Measurements from ENCODE around the gene FOXN3. TPM values are rescaled to one million over a fixed set of nuclear protein-coding genes. Genes with fewer than 3 reads are reported as not detected.

FOXN3 gene
- total RNA-seq, 4 donors from 2014 or later = 129 to 213 (median 163) TPM

- Histone ChIP-seq H3K27me3 (no peaks in the 10 kb centered on the region), H3K9me3 (no peaks in the 10 kb centered on the region), H3K27ac (peak overlapping the region; percentile 8 to 53 (median 16)), H3K4me3 (no peak overlapping the region), H3K4me1 (peaks cover 0 to 36% (median 0%) of the 10 kb centered on the region in 4 donors), H3K36me3 (peaks cover 0 to 2% (median 0%) of the 10 kb centered on the region in 3 donors)
- no peak for DNase-seq
- TF ChIP-seq, protein P1, sequence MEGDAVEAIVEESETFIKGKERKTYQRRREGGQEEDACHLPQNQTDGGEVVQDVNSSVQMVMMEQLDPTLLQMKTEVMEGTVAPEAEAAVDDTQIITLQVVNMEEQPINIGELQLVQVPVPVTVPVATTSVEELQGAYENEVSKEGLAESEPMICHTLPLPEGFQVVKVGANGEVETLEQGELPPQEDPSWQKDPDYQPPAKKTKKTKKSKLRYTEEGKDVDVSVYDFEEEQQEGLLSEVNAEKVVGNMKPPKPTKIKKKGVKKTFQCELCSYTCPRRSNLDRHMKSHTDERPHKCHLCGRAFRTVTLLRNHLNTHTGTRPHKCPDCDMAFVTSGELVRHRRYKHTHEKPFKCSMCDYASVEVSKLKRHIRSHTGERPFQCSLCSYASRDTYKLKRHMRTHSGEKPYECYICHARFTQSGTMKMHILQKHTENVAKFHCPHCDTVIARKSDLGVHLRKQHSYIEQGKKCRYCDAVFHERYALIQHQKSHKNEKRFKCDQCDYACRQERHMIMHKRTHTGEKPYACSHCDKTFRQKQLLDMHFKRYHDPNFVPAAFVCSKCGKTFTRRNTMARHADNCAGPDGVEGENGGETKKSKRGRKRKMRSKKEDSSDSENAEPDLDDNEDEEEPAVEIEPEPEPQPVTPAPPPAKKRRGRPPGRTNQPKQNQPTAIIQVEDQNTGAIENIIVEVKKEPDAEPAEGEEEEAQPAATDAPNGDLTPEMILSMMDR (IDR thresholded peaks at IDR 0.05) = no peak
- no peak for TF ChIP-seq POLR2A (IDR thresholded peaks at IDR 0.05)
Measured at GRCh38 chr14:89339158-89339557, 77.9 kb downstream of the FOXN3 start.

DNA sequence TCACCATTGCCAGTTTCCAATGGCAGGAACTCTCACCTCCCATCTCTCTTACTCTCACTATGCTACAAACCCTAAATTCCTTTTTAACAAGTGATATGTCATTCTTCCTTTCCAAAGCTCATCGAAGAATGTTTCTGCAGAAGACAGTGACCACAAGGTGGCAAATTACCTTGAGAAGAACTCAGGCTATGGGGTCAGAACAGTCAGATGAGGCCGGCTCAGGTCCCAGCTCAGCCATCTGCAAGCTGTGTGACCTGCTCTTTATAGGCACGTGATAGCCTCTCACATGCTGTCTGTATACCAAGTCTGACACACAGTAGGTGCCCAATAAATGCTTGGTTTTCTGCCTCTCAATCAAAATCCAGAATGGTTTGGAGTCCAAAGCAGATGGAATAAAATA is 80.7 kb downstream of the FOXN3 start:
- H3K4me1 ChIP-seq = peaks cover 0 to 36% (median 0%) of the 10 kb centered on the region in 4 donors
- no peak overlapping the region for H3K4me3 ChIP-seq
- H3K9me3 ChIP-seq = no peaks in the 10 kb centered on the region
- TF ChIP-seq, protein P1 (IDR thresholded peaks at IDR 0.05) = peak; percentile 23 to 35 (median 28)
- no peak for TF ChIP-seq POLR2A (IDR thresholded peaks at IDR 0.05)
- DNase-seq = peak in 2 of 3 donors; percentile 25 to 55
- no peaks in the 10 kb centered on the region for H3K27me3 ChIP-seq
- H3K36me3 ChIP-seq = peaks cover 0 to 4% (median 0%) of the 10 kb centered on the region in 3 donors
- H3K27ac ChIP-seq = no peak overlapping the region

- H3K9me3 ChIP-seq = no peaks in the 10 kb centered on the region
- peaks cover 0 to 4% (median 0%) of the 10 kb centered on the region in 3 donors for H3K36me3 ChIP-seq
- peaks cover 0 to 6% (median 0%) of the 10 kb centered on the region in 4 donors for H3K4me1 ChIP-seq
- no peak for DNase-seq
- TF ChIP-seq POLR2A (IDR thresholded peaks at IDR 0.05) = no peak
- TF ChIP-seq, protein P1 (IDR thresholded peaks at IDR 0.05) = no peak
- H3K27me3 ChIP-seq = no peaks in the 10 kb centered on the region
- no peak overlapping the region for H3K27ac ChIP-seq
- no peak overlapping the region for H3K4me3 ChIP-seq
Measured at GRCh38 chr14:89332031-89332430, 85.0 kb downstream of the FOXN3 start.

GRCh38 chr14:89331398-89331797 is 85.6 kb downstream of the FOXN3 start:
- peaks cover 0 to 4% (median 0%) of the 10 kb centered on the region in 4 donors for H3K4me1 ChIP-seq
- H3K27me3 ChIP-seq = no peaks in the 10 kb centered on the region
- no peak for DNase-seq
- no peak overlapping the region for H3K27ac ChIP-seq
- TF ChIP-seq POLR2A (IDR thresholded peaks at IDR 0.05) = no peak
- TF ChIP-seq, protein P1 (IDR thresholded peaks at IDR 0.05) = no peak
- no peaks in the 10 kb centered on the region for H3K9me3 ChIP-seq
- H3K4me3 ChIP-seq = no peak overlapping the region
- H3K36me3 ChIP-seq = peaks cover 0 to 4% (median 0%) of the 10 kb centered on the region in 3 donors

DNA sequence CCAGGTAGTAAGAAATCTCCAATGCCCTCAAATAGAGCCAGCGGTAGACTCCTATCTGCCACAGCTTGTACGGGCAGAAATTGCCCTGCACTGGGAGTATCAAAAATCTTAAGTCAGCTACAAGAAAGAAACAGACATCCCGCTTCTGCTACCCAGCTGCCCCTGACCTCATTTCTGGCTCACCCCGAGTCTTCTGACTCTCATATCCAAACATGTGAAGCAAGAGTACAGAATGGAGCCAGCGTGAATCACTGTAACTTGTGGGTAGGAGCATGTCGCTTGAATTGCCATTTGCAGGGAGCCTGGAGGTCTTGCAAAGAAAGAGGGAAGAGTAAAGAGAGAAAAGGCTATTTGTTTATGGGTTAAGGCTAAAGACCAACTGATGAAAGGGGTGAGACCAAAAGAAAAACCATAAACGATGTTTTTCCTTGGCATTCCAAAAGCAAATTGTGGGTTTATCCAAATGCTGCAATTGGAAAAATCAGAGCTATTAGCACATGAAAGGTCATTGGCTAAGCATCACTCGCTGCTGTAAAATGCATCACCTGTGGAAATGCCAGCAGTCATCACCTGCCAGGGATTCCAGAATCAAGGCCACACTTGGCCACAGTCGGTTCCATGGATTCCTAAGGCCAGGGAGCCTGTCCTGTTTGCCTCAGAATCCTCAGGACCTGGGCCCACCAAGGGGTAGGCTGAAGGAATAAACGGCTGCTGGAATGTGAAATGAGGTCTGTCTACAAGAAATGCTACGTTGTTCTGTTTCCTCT is 86.6 kb downstream of the FOXN3 start:
- no peaks in the 10 kb centered on the region for H3K27me3 ChIP-seq
- H3K36me3 ChIP-seq = peaks cover 0 to 4% (median 0%) of the 10 kb centered on the region in 3 donors
- DNase-seq = peak in 1 of 3 donors; percentile 57
- no peak for TF ChIP-seq POLR2A (IDR thresholded peaks at IDR 0.05)
- TF ChIP-seq, protein P1 (IDR thresholded peaks at IDR 0.05) = no peak
- H3K27ac ChIP-seq = peak overlapping the region in 1 of 4 donors; percentile 13
- peaks cover 0 to 4% (median 0%) of the 10 kb centered on the region in 4 donors for H3K4me1 ChIP-seq
- H3K4me3 ChIP-seq = no peak overlapping the region
- no peaks in the 10 kb centered on the region for H3K9me3 ChIP-seq
